ENCODE measurements around the gene BANF1.

DNA sequence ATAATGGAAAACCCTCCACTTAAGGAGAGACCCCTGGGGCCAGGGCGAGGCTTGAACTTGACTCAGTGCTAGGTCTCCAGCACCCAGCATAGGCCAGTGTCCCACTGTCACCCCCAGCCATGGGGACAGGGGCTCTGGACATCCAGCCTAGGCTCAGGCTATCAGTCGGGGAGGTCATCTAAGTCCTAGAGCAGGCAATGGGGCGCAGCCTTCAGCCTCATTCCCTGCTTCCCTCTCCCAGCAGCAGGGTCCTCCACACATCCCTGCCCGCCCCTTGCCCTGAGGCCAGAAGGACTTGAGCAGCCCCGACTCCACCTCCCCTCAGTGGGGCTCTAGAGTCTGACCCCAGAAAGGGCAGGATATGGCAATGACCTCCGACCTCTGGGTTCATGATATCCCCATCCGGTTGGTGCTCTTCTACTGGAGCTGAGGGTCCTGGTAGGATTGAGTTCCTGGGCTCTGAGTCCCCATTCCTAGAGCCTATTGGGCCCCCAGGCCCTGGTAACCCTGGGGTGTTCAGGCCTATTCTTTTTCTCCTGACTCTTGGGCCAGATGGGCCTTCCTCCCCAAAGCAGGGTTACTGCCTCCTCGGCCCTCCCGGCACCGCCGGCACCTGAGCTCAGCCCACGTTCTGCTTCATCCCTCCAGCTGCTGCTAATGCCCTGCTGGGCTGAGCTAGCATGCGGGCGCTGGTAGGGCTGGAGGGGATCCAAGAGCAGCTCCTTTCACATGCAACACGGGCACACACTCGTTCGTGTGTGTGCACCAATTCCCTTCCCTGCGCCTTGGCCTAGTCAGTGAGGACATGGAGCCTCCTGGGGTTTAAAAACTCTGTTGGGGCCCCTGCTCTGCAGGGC lies 13.9 kb downstream of the BANF1 start:
- TF ChIP-seq POLR2A (IDR thresholded peaks at IDR 0.05) (no peak), CTCF (IDR thresholded peaks at IDR 0.05) (no peak)

Data from uterus (tissue), 2 donors.